Measurements from ENCODE around the gene C1orf87. TPM values are rescaled to one million over a fixed set of nuclear protein-coding genes. Genes with fewer than 3 reads are reported as not detected.
A peak's percentile ranks its signal among the peaks of the same experiment; 100 is the strongest.

The C1orf87 gene, protein sequence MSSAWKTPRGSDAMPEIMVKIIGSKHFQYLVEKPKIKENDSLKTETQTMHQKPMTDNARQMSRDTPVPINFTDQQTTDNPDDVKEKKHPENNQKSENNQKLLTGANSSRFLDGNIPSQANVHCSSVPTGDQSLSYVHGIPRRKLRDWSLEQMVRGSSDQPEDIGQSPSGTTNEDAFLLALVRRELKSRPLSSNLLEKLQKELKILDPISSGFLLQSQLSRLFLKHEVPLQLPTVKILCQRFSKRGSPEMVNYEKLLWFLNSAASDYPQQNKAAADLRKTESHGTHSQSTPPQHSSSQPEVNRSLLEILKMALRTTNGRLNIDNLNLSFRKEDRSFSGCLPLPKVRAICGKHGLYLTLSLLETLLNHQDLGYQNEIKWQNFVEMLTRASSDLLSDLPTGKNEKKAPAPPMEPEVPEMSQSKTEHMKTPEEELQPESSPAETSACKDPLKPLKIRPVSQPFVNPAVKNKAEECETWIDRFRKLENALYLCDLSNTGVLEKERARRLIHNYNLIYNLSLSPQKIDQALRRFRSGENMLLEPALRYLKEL
- total RNA-seq (not detected), polyA plus RNA-seq (not detected)

DNA sequence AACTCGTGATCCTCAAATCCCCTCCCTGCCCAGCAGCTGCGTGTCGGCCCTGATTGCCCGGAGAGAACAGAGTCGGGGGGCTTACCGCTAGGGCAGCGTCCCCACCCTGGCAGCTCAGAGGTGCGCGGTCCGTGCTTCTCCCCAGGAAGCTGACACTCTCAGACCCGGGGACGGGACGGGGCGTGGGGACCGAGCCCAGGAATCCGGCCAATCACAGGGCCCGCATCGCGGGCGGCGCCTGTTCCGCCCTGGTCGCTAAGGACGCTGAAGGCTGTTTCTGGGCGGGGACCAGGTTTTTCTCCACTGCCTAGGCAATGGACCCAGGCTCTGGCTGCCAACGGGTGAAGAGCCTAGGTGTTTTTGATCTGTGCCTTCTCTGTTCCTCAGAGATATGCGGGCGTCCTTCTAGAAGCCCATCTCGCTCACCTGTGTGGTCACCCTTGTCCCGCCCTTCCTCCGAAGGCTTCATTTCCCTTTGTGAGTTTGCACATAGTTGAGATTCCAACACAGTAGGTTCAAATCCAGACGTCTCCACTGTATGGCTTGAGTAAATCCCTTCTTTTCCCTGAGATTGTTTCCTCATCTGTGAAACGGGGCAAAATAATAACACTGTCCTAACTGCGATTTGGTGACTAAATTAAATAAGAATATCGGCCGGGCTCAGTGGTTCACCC, at the start of gene C1orf87:
Gene C1orf87, minus strand, starts transcription at position 166 of the 674 bp plus-strand sequence. CDS start 1,127 bp downstream, outside the sequence.
- TF ChIP-seq FOXA2 (IDR thresholded peaks at IDR 0.05) (no peak), SP1 (IDR thresholded peaks at IDR 0.05) (no peak), EGR1 (IDR thresholded peaks at IDR 0.05; ENCODE audit: low read depth in 2 of 2) (no peak), HNF4G (IDR thresholded peaks at IDR 0.05) (no peak), GABPA (IDR thresholded peaks at IDR 0.05 in 1 of 2, conservative IDR thresholded peaks at IDR 0.05 in 1 of 2) (no peak), RXRA (IDR thresholded peaks at IDR 0.05) (no peak), TAF1 (conservative IDR thresholded peaks at IDR 0.05) (no peak), JUND (IDR thresholded peaks at IDR 0.05) (no peak)
- TF ChIP-seq, protein P1, sequence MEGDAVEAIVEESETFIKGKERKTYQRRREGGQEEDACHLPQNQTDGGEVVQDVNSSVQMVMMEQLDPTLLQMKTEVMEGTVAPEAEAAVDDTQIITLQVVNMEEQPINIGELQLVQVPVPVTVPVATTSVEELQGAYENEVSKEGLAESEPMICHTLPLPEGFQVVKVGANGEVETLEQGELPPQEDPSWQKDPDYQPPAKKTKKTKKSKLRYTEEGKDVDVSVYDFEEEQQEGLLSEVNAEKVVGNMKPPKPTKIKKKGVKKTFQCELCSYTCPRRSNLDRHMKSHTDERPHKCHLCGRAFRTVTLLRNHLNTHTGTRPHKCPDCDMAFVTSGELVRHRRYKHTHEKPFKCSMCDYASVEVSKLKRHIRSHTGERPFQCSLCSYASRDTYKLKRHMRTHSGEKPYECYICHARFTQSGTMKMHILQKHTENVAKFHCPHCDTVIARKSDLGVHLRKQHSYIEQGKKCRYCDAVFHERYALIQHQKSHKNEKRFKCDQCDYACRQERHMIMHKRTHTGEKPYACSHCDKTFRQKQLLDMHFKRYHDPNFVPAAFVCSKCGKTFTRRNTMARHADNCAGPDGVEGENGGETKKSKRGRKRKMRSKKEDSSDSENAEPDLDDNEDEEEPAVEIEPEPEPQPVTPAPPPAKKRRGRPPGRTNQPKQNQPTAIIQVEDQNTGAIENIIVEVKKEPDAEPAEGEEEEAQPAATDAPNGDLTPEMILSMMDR (IDR thresholded peaks at IDR 0.05; ENCODE audit: low read depth, low read length, missing input control) = no peak
- TF ChIP-seq, protein P2, sequence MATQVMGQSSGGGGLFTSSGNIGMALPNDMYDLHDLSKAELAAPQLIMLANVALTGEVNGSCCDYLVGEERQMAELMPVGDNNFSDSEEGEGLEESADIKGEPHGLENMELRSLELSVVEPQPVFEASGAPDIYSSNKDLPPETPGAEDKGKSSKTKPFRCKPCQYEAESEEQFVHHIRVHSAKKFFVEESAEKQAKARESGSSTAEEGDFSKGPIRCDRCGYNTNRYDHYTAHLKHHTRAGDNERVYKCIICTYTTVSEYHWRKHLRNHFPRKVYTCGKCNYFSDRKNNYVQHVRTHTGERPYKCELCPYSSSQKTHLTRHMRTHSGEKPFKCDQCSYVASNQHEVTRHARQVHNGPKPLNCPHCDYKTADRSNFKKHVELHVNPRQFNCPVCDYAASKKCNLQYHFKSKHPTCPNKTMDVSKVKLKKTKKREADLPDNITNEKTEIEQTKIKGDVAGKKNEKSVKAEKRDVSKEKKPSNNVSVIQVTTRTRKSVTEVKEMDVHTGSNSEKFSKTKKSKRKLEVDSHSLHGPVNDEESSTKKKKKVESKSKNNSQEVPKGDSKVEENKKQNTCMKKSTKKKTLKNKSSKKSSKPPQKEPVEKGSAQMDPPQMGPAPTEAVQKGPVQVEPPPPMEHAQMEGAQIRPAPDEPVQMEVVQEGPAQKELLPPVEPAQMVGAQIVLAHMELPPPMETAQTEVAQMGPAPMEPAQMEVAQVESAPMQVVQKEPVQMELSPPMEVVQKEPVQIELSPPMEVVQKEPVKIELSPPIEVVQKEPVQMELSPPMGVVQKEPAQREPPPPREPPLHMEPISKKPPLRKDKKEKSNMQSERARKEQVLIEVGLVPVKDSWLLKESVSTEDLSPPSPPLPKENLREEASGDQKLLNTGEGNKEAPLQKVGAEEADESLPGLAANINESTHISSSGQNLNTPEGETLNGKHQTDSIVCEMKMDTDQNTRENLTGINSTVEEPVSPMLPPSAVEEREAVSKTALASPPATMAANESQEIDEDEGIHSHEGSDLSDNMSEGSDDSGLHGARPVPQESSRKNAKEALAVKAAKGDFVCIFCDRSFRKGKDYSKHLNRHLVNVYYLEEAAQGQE (IDR thresholded peaks at IDR 0.05) = no peak
- TF ChIP-seq, protein P3, sequence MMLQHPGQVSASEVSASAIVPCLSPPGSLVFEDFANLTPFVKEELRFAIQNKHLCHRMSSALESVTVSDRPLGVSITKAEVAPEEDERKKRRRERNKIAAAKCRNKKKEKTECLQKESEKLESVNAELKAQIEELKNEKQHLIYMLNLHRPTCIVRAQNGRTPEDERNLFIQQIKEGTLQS (IDR thresholded peaks at IDR 0.05) = no peak
- TF ChIP-seq, protein P4, sequence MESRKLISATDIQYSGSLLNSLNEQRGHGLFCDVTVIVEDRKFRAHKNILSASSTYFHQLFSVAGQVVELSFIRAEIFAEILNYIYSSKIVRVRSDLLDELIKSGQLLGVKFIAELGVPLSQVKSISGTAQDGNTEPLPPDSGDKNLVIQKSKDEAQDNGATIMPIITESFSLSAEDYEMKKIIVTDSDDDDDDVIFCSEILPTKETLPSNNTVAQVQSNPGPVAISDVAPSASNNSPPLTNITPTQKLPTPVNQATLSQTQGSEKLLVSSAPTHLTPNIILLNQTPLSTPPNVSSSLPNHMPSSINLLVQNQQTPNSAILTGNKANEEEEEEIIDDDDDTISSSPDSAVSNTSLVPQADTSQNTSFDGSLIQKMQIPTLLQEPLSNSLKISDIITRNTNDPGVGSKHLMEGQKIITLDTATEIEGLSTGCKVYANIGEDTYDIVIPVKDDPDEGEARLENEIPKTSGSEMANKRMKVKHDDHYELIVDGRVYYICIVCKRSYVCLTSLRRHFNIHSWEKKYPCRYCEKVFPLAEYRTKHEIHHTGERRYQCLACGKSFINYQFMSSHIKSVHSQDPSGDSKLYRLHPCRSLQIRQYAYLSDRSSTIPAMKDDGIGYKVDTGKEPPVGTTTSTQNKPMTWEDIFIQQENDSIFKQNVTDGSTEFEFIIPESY (IDR thresholded peaks at IDR 0.05) = no peak
- WGBS = 18% methylated on average over 36 of the region's 36 CpGs
- Histone ChIP-seq H3K27me3 (ENCODE audit: control insufficient read depth in 4 of 4, insufficient read depth in 4 of 4, low read length in 3 of 4) (peaks cover 2 to 20% (median 8%) of the 10 kb centered on the region in 4 donors), H3K9ac (ENCODE audit: low read depth in 1 of 2, low read length in 2 of 2) (no peak within 1 kb of the TSS), H3K36me3 (ENCODE audit: control insufficient read depth in 4 of 4, insufficient read depth in 3 of 4, low read depth in 1 of 4, low read length in 3 of 4) (no peaks in the 10 kb centered on the region), H3K4me1 (ENCODE audit: control insufficient read depth in 4 of 4, insufficient read depth in 4 of 4, low read length in 3 of 4) (no peaks in the 10 kb centered on the region), H3K9me3 (ENCODE audit: control insufficient read depth in 4 of 4, low read length in 3 of 4) (no peaks in the 10 kb centered on the region), H3K27ac (ENCODE audit: low read depth in 1 of 2, low read length in 2 of 2) (no peak within 1 kb of the TSS), H3K4me3 (ENCODE audit: low read depth in 1 of 3, low read length in 3 of 3) (no peak within 1 kb of the TSS)
- peak; percentile 70 for DNase-seq (ENCODE audit: low spot score)
